H9 (cell line): ENCODE results near the gene ATP1A3. TPM values are rescaled to one million over a fixed set of nuclear protein-coding genes. Genes with fewer than 3 reads are reported as not detected.
A peak's percentile ranks its signal among the peaks of the same experiment; 100 is the strongest.

Experiments used
- DNase-seq: peaks from one replicate; pipeline ENCODE4 v3.0.0-alpha.2; 2017
- H2AFZ ChIP-seq: one replicate; pipeline ENCODE4 v1.6.1; 2013; ENCODE audit warnings: mild to moderate bottlenecking, low read length, control low read depth, moderate library complexity
- H2AK5ac ChIP-seq: 2 replicates; pipeline ENCODE4 v1.6.1; 2013; ENCODE audit warnings: low read length, control low read depth, mixed read lengths; ENCODE audit not compliant: insufficient read length
- H2BK120ac ChIP-seq: one replicate; pipeline ENCODE4 v1.6.1; 2013; ENCODE audit warnings: low read depth, mild to moderate bottlenecking, low read length, control low read depth, inconsistent platforms; ENCODE audit not compliant: poor library complexity, severe bottlenecking
- H2BK12ac ChIP-seq: 2 replicates; pipeline ENCODE4 v1.6.1; 2013; ENCODE audit warnings: low read length, control low read depth, mixed read lengths, low read depth; ENCODE audit not compliant: insufficient read length
- H2BK15ac ChIP-seq: 2 replicates; pipeline ENCODE4 v1.6.1; 2013; ENCODE audit warnings: low read depth, low read length, control low read depth
- H2BK20ac ChIP-seq: one replicate; pipeline ENCODE4 v1.6.1; 2013; ENCODE audit warnings: low read depth, mild to moderate bottlenecking, low read length, control low read depth, inconsistent platforms; ENCODE audit not compliant: poor library complexity, severe bottlenecking
- H2BK5ac ChIP-seq: 2 replicates; pipeline ENCODE4 v1.6.1; 2013; ENCODE audit warnings: low read length, control low read depth, mixed read lengths; ENCODE audit not compliant: insufficient read length
- H3K14ac ChIP-seq: 2 replicates; pipeline ENCODE4 v1.6.1; 2013; ENCODE audit warnings: low read length, control low read depth; ENCODE audit not compliant: insufficient read depth
- H3K18ac ChIP-seq: 2 replicates; pipeline ENCODE4 v1.6.1; 2013; ENCODE audit warnings: low read depth, mild to moderate bottlenecking, mixed read lengths, low read length, control low read depth; ENCODE audit not compliant: insufficient read length
- H3K23ac ChIP-seq: 2 replicates; pipeline ENCODE4 v1.6.1; 2013; ENCODE audit warnings: low read length, control low read depth, mixed read lengths, low read depth; ENCODE audit not compliant: insufficient read length
- H3K23me2 ChIP-seq: 2 replicates; pipeline ENCODE4 v1.6.1; 2013; ENCODE audit warnings: low read depth, mild to moderate bottlenecking, mixed read lengths, low read length, control low read depth; ENCODE audit not compliant: insufficient read length, poor library complexity, severe bottlenecking
- H3K27ac ChIP-seq: 2 replicates; pipeline ENCODE4 v1.5.1; 2013; ENCODE audit warnings: low read length, control low read depth, mixed read lengths, low read depth; ENCODE audit not compliant: insufficient read length
- H3K27me3 ChIP-seq: 2 replicates; pipeline ENCODE4 v1.6.1; 2013; ENCODE audit warnings: low read length, control low read depth, inconsistent platforms; ENCODE audit not compliant: insufficient read depth
- H3K4ac ChIP-seq: 2 replicates; pipeline ENCODE4 v1.6.1; 2013; ENCODE audit warnings: low read depth, mild to moderate bottlenecking, control low read depth, inconsistent platforms, low read length, moderate library complexity
- H3K4me1 ChIP-seq: 2 replicates; pipeline ENCODE4 v1.6.1; 2013; ENCODE audit warnings: low read length, control low read depth, inconsistent platforms; ENCODE audit not compliant: insufficient read depth
- H3K4me2 ChIP-seq: 2 replicates; pipeline ENCODE4 v1.6.1; 2013; ENCODE audit warnings: low read length, control low read depth, mixed read lengths; ENCODE audit not compliant: insufficient read length, insufficient read depth
- H3K56ac ChIP-seq: 2 replicates; pipeline ENCODE4 v1.6.1; 2013; ENCODE audit warnings: low read depth, mild to moderate bottlenecking, mixed read lengths, low read length, control low read depth; ENCODE audit not compliant: insufficient read length
- H3K79me1 ChIP-seq: 2 replicates; pipeline ENCODE4 v1.6.1; 2013; ENCODE audit warnings: low read depth, mild to moderate bottlenecking, moderate library complexity, low read length, control low read depth, inconsistent platforms; ENCODE audit not compliant: insufficient read depth, poor library complexity, severe bottlenecking
- H3K79me2 ChIP-seq: 2 replicates; pipeline ENCODE4 v1.6.1; 2013; ENCODE audit warnings: low read length, control low read depth, inconsistent platforms; ENCODE audit not compliant: insufficient read depth
- H3K9ac ChIP-seq: 2 replicates; pipeline ENCODE4 v1.6.1; 2013; ENCODE audit warnings: low read length, control low read depth, mixed read lengths; ENCODE audit not compliant: insufficient read length; ENCODE audit errors: extremely low read depth
- H3K9me3 ChIP-seq: one replicate; pipeline ENCODE4 v1.6.1; 2013; ENCODE audit warnings: low read depth, low read length, inconsistent platforms; ENCODE audit not compliant: control insufficient read depth
- H3T11ph ChIP-seq: one replicate; pipeline ENCODE4 v1.6.1; 2013; ENCODE audit warnings: mild to moderate bottlenecking, low read length, control low read depth, inconsistent platforms
- H4K20me1 ChIP-seq: one replicate; pipeline ENCODE4 v1.6.1; 2013; ENCODE audit not compliant: control insufficient read depth, insufficient read length, insufficient read depth
- H4K5ac ChIP-seq: 2 replicates; pipeline ENCODE4 v1.6.1; 2013; ENCODE audit warnings: low read depth, mild to moderate bottlenecking, mixed read lengths, low read length, control low read depth; ENCODE audit not compliant: insufficient read length
- H4K8ac ChIP-seq: replicated peaks from 2 replicates; pipeline ENCODE4 v1.6.1; 2013; ENCODE audit warnings: low read length, control low read depth, mixed read lengths, low read depth; ENCODE audit not compliant: insufficient read length
- H4K91ac ChIP-seq: 2 replicates; pipeline ENCODE4 v1.6.1; 2013; ENCODE audit warnings: low read depth, mild to moderate bottlenecking, moderate library complexity, mixed read lengths, low read length, control low read depth; ENCODE audit not compliant: insufficient read length
- H3K27ac Mint-ChIP-seq, 3 experiments: 2 replicates in 2 of 3; 3 replicates in 1 of 3; pipeline ENCODE4 v1.8.0; 2020 to 2021; ENCODE audit warnings: mixed read lengths in 3 of 3, mild to moderate bottlenecking in 1 of 3, moderate library complexity in 1 of 3
- H3K27me3 Mint-ChIP-seq: 2 replicates; pipeline ENCODE4 v1.8.0; 2021; ENCODE audit warnings: low read depth, mild to moderate bottlenecking, moderate library complexity, mixed read lengths
- H3K36me3 Mint-ChIP-seq, 3 experiments: 2 replicates in 2 of 3; 3 replicates in 1 of 3; pipeline ENCODE4 v1.8.0; 2020 to 2021; ENCODE audit warnings: low read depth in 3 of 3, mixed read lengths in 3 of 3; ENCODE audit not compliant: insufficient read depth in 1 of 3
- H3K4me1 Mint-ChIP-seq, 2 experiments: 2 replicates each; pipeline ENCODE4 v1.8.0; 2020; ENCODE audit warnings: mixed read lengths in 2 of 2
- H3K4me3 Mint-ChIP-seq, 2 experiments: 2 replicates in 1 of 2; 3 replicates in 1 of 2; pipeline ENCODE4 v1.8.0; 2020 to 2021; ENCODE audit warnings: mild to moderate bottlenecking in 2 of 2, mixed read lengths in 2 of 2, moderate library complexity in 1 of 2
- H3K9me3 Mint-ChIP-seq, 2 experiments: 2 replicates in 1 of 2; 3 replicates in 1 of 2; pipeline ENCODE4 v1.8.0; 2020; ENCODE audit warnings: mild to moderate bottlenecking in 2 of 2, mixed read lengths in 2 of 2, moderate library complexity in 1 of 2
- WGBS: extraction: QIAGEN DNeasy Blood & Tissue Kit; methylation state at CpG from one replicate; pipeline ENCODE4 v1.1.7; 2013; ENCODE audit warnings: missing lambda C conversion rate, low lambda C conversion rate, mixed read lengths; ENCODE audit not compliant: insufficient read length; ENCODE audit errors: extremely low coverage; 5-methylcytosine and 5-hydroxymethylcytosine counted together
- total RNA-seq: library from RNA; stranded (reverse); gene quantifications from 2 replicates; pipeline ENCODE4 v1.2.1, GENCODE V29; 2021
- TF ChIP-seq, protein P1 (sequence below): fragments of 200-600 bp; sonication (generic); conservative IDR thresholded peaks from 3 replicates; pipeline ENCODE4 v1.8.0; 2021; ENCODE audit warnings: antibody characterized with exemption, mild to moderate bottlenecking

Gene ATP1A3
- total RNA-seq, 1 experiment from 2014 or later: 11.6 TPM

DNA sequence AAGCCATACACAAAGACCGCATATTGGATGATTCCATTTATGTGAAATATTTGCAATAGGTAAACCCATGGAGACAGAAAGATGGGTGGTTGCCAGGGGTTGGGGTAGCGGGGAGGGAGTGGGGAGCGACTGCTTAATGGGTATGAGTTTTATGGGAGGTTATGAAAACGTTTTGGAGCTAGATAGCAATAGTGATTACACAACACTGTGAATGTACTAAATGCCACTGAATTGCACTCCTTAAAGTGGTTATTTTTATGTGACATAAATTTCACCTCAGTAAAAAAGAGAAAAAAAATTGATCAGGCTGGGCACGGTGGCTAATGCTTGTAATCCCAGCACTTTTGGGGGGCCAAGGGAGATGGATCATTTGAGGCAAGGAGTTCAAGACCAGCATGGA lies 39.4 kb upstream of the ATP1A3 start:
- Histone ChIP-seq H3K56ac (no peak overlapping the region), H3K79me1 (no peaks in the 10 kb centered on the region), H4K91ac (no peak overlapping the region), H3K27me3 (no peaks in the 10 kb centered on the region), H4K5ac (no peak overlapping the region), H3K4me1 (peaks cover 6% of the 10 kb centered on the region; the same call in 1 of the 2 replicates), H3T11ph (no peak overlapping the region), H3K18ac (no peak overlapping the region), H3K9ac (no peak overlapping the region), H3K4me2 (no peak overlapping the region), H2BK5ac (no peak overlapping the region), H3K23me2 (no peaks in the 10 kb centered on the region), H3K14ac (no peak overlapping the region), H2BK12ac (no peak overlapping the region), H4K8ac (no peak overlapping the region), H2AFZ (no peak overlapping the region), H2AK5ac (no peak overlapping the region), H2BK120ac (no peak overlapping the region), H3K79me2 (no peaks in the 10 kb centered on the region), H3K9me3 (no peaks in the 10 kb centered on the region), H2BK15ac (no peak overlapping the region), H3K27ac (no peak overlapping the region), H4K20me1 (no peaks in the 10 kb centered on the region), H2BK20ac (no peak overlapping the region), H3K4ac (no peak overlapping the region), H3K23ac (no peak overlapping the region)
- no peak for DNase-seq
- Mint-ChIP-seq H3K4me3 (no peak overlapping the region; a peak in 1 of 5 replicates), H3K36me3 (peaks cover 23 to 41% (median 32%) of the 10 kb centered on the region in 3 experiments; a peak in 6 of 7 replicates), H3K4me1 (peaks cover 30 to 38% of the 10 kb centered on the region in 2 experiments), H3K27ac (peak overlapping the region in 1 of 3 experiments; percentile 79; a peak in 5 of 7 replicates), H3K27me3 (no peaks in the 10 kb centered on the region; the same call in 1 of the 2 replicates), H3K9me3 (no peaks in the 10 kb centered on the region)
- TF ChIP-seq, protein P1, sequence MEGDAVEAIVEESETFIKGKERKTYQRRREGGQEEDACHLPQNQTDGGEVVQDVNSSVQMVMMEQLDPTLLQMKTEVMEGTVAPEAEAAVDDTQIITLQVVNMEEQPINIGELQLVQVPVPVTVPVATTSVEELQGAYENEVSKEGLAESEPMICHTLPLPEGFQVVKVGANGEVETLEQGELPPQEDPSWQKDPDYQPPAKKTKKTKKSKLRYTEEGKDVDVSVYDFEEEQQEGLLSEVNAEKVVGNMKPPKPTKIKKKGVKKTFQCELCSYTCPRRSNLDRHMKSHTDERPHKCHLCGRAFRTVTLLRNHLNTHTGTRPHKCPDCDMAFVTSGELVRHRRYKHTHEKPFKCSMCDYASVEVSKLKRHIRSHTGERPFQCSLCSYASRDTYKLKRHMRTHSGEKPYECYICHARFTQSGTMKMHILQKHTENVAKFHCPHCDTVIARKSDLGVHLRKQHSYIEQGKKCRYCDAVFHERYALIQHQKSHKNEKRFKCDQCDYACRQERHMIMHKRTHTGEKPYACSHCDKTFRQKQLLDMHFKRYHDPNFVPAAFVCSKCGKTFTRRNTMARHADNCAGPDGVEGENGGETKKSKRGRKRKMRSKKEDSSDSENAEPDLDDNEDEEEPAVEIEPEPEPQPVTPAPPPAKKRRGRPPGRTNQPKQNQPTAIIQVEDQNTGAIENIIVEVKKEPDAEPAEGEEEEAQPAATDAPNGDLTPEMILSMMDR: no peak
- no CpG with 5 or more reads among the region's 5 CpGs for WGBS
